GOT3 (cell line): ENCODE measurements around the gene HSP90B1.

ENCODE experiments used
- DNase-seq: peaks from one replicate; lab custom pipeline; 2025; ENCODE audit warnings: mixed read lengths; lab: John Stamatoyannopoulos, UW

The HSP90B1 gene

GRCh38 chr12:103930034-103930786 lies at the start of gene HSP90B1:
TSS of gene HSP90B1 (plus strand) at chr12:103930410. CDS start at chr12:103930516, 106 bp downstream.
- peak; percentile 88 for DNase-seq

- no peak for DNase-seq
Measured at GRCh38 chr12:103881261-103881660, 48.9 kb upstream of the HSP90B1 start.

- DNase-seq, result no peak
Measured at GRCh38 chr12:103882861-103883596, 47.2 kb upstream of the HSP90B1 start.

GRCh38 chr12:103883908-103884307 lies 46.3 kb upstream of the HSP90B1 start:
- DNase-seq, result no peak

- DNase-seq, result no peak
Measured at GRCh38 chr12:103884316-103884715, 45.9 kb upstream of the HSP90B1 start.

- DNase-seq, result no peak
Measured at GRCh38 chr12:103886195-103886797, 43.9 kb upstream of the HSP90B1 start.

GRCh38 chr12:103887738-103888137 lies 42.5 kb upstream of the HSP90B1 start:
- DNase-seq, result no peak

DNA sequence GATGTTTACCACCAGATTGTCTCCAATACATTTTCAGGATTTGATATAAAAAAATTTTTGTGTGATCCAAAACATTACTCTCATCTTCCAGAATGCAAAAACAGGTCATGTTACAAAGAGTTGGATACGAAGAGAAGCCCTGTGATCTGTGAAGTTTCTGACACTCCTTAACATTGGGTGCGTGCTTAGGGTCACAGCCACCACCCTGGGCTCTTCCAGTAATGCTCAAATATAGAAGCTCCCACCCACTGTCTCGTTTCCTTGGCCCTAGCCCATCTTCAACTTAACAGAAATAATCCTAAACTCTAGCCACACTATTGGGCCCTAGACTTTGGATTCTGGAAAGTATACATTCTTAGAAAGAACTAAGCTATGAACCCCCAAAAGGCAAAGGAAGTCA lies 32.9 kb upstream of the HSP90B1 start:
- no peak for DNase-seq

DNA sequence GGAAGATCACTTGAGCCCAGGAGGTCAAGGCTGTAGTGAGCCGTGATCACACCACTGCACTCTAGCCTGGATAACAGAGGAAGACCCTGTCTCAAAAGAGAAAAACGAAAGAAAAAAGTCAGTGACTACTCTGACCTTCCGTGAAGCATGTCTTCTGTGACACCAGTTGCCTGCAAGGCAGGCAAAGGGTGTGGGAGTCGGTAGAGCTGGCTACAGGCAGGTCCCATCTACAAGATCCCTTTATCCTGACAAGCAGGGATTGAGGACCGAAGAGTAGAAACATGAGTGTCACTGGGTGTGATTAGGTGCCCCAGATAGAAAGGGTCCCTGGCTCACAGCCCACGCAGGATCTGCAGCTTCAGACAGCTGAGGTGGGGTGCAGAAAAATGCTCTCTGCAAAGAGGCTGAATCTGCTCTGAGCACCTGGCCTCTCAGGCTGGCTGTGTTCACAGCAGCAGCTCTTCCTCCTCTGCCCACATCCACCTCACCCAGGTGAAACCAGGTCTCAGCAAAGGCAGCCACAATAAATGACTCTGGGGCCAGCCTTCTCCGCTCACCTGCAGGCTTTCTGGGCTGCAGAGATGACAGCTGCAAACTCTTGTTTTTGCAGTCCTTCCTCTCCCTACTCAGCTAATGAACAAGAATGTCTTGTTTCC lies 28.6 kb upstream of the HSP90B1 start:
- DNase-seq, result no peak

GRCh38 chr12:103903993-103904392 lies 26.2 kb upstream of the HSP90B1 start:
- DNase-seq, result no peak

DNA sequence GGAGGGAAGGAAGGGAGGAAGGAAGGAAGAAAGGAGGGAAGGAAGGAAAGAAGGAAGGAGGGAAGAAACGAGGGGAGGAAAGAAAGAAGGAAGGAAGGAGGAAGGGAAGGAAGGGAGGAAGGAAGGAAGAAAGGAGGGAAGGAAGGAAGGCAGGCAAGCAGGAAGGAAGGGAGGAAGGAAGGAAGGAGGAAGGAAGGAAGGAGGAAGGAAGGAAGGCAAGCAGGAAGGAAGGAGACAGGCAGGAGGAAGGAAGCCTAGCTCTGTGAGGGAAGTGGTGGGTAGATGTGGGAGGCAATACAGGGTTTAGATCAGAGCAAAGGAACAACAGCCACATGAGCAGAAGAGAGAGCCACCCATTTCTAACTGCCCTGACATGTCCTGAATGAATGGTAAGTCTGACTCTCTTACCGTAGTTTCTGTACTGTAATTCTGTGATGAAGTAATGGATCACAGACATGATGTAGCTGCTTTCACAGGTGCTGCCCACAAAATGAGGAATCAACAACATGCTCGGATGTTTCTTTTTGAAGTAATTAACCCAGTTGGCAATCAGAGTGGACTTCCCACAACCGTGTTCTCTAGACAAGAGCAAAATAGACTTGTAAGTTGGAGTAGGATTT lies 24.4 kb upstream of the HSP90B1 start:
- DNase-seq, result no peak

GRCh38 chr12:103908246-103908541 lies 22.0 kb upstream of the HSP90B1 start:
- DNase-seq, result no peak

DNA sequence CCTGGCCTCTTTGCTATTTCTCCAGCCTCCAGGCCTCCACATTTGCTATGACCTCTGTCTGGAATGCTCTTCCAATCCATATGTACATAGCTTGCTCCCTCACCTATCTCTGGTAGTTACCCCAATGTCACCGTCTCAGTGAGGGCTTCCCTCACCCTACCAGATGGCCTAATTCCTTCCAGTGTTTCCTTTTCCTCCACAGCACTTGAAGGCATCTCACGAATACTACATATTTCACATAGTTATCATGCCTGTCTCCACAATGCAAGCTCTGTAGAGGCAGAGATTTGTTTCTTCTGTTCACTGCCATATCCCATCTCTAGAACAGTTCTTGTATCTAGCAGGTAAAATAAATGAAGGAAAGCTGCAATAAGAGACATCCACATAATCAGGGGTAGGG lies 21.3 kb upstream of the HSP90B1 start:
- no peak for DNase-seq

- DNase-seq, result no peak
Measured at GRCh38 chr12:103909811-103910210, 20.4 kb upstream of the HSP90B1 start.

DNA sequence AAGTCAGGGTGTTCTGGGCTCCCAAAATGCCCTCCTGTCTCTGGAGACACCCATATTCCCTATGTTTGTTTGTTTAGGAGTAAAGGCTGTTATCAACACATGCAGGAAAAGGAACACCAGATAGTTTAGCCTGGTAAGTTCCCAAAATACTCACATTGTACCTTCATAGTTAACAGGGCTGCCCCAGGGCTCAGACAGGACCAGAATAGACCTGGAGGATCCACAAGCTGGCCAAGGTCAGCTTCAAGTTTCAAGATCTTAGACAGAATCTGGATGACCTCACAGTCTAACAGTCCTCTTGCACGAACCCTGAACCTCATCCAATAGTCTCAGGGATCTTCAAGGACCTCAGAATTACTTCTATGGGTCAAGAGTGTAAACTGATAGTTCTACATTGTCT lies 18.1 kb upstream of the HSP90B1 start:
- no peak for DNase-seq

DNA sequence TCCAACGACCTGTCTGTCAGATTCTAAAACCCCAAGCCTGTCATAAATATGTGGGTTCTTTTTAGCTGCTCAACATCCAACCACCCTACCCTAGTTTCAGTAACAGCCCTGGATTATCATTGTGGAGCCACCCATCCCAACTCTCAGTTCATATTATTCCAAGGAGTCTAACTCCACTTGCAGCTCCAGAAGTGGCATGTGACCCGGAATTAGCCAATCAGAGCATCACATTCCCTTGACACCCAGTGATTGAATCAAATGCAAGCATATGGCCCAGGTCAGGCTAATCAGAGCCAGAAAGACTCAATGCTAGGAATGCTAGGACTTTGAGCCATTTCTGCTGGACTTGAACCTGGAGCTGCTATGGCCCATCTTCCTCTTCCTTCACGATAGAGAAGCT lies 17.1 kb upstream of the HSP90B1 start:
- DNase-seq, result no peak

GRCh38 chr12:103915306-103915705 lies 14.9 kb upstream of the HSP90B1 start:
- DNase-seq, result no peak

GRCh38 chr12:103917873-103918272 lies 12.3 kb upstream of the HSP90B1 start:
- DNase-seq, result no peak

GRCh38 chr12:103924761-103925641 lies 5.2 kb upstream of the HSP90B1 start:
- no peak for DNase-seq

- DNase-seq, result no peak
Measured at GRCh38 chr12:103928682-103929045, 1.5 kb upstream of the HSP90B1 start.

- DNase-seq, result peak; percentile 61
Measured at GRCh38 chr12:103929046-103929783, 995 bp upstream of the HSP90B1 start.
